H9 (cell line): Measurements from ENCODE around the gene LRP3. TPM values are rescaled to one million over a fixed set of nuclear protein-coding genes. Genes with fewer than 3 reads are reported as not detected.

Experiments used
- DNase-seq: peaks from one replicate; pipeline ENCODE4 v3.0.0-alpha.2; 2017
- H2AFZ ChIP-seq: one replicate; pipeline ENCODE4 v1.6.1; 2013; ENCODE audit warnings: mild to moderate bottlenecking, low read length, control low read depth, moderate library complexity
- H2AK5ac ChIP-seq: 2 replicates; pipeline ENCODE4 v1.6.1; 2013; ENCODE audit warnings: low read length, control low read depth, mixed read lengths; ENCODE audit not compliant: insufficient read length
- H2BK120ac ChIP-seq: one replicate; pipeline ENCODE4 v1.6.1; 2013; ENCODE audit warnings: low read depth, mild to moderate bottlenecking, low read length, control low read depth, inconsistent platforms; ENCODE audit not compliant: poor library complexity, severe bottlenecking
- H2BK12ac ChIP-seq: 2 replicates; pipeline ENCODE4 v1.6.1; 2013; ENCODE audit warnings: low read length, control low read depth, mixed read lengths, low read depth; ENCODE audit not compliant: insufficient read length
- H2BK15ac ChIP-seq: 2 replicates; pipeline ENCODE4 v1.6.1; 2013; ENCODE audit warnings: low read depth, low read length, control low read depth
- H2BK20ac ChIP-seq: one replicate; pipeline ENCODE4 v1.6.1; 2013; ENCODE audit warnings: low read depth, mild to moderate bottlenecking, low read length, control low read depth, inconsistent platforms; ENCODE audit not compliant: poor library complexity, severe bottlenecking
- H2BK5ac ChIP-seq: 2 replicates; pipeline ENCODE4 v1.6.1; 2013; ENCODE audit warnings: low read length, control low read depth, mixed read lengths; ENCODE audit not compliant: insufficient read length
- H3K14ac ChIP-seq: 2 replicates; pipeline ENCODE4 v1.6.1; 2013; ENCODE audit warnings: low read length, control low read depth; ENCODE audit not compliant: insufficient read depth
- H3K18ac ChIP-seq: 2 replicates; pipeline ENCODE4 v1.6.1; 2013; ENCODE audit warnings: low read depth, mild to moderate bottlenecking, mixed read lengths, low read length, control low read depth; ENCODE audit not compliant: insufficient read length
- H3K23ac ChIP-seq: 2 replicates; pipeline ENCODE4 v1.6.1; 2013; ENCODE audit warnings: low read length, control low read depth, mixed read lengths, low read depth; ENCODE audit not compliant: insufficient read length
- H3K23me2 ChIP-seq: 2 replicates; pipeline ENCODE4 v1.6.1; 2013; ENCODE audit warnings: low read depth, mild to moderate bottlenecking, mixed read lengths, low read length, control low read depth; ENCODE audit not compliant: insufficient read length, poor library complexity, severe bottlenecking
- H3K27ac ChIP-seq: 2 replicates; pipeline ENCODE4 v1.5.1; 2013; ENCODE audit warnings: low read length, control low read depth, mixed read lengths, low read depth; ENCODE audit not compliant: insufficient read length
- H3K27me3 ChIP-seq: 2 replicates; pipeline ENCODE4 v1.6.1; 2013; ENCODE audit warnings: low read length, control low read depth, inconsistent platforms; ENCODE audit not compliant: insufficient read depth
- H3K4ac ChIP-seq: 2 replicates; pipeline ENCODE4 v1.6.1; 2013; ENCODE audit warnings: low read depth, mild to moderate bottlenecking, control low read depth, inconsistent platforms, low read length, moderate library complexity
- H3K4me1 ChIP-seq: 2 replicates; pipeline ENCODE4 v1.6.1; 2013; ENCODE audit warnings: low read length, control low read depth, inconsistent platforms; ENCODE audit not compliant: insufficient read depth
- H3K4me2 ChIP-seq: 2 replicates; pipeline ENCODE4 v1.6.1; 2013; ENCODE audit warnings: low read length, control low read depth, mixed read lengths; ENCODE audit not compliant: insufficient read length, insufficient read depth
- H3K56ac ChIP-seq: 2 replicates; pipeline ENCODE4 v1.6.1; 2013; ENCODE audit warnings: low read depth, mild to moderate bottlenecking, mixed read lengths, low read length, control low read depth; ENCODE audit not compliant: insufficient read length
- H3K79me1 ChIP-seq: 2 replicates; pipeline ENCODE4 v1.6.1; 2013; ENCODE audit warnings: low read depth, mild to moderate bottlenecking, moderate library complexity, low read length, control low read depth, inconsistent platforms; ENCODE audit not compliant: insufficient read depth, poor library complexity, severe bottlenecking
- H3K79me2 ChIP-seq: 2 replicates; pipeline ENCODE4 v1.6.1; 2013; ENCODE audit warnings: low read length, control low read depth, inconsistent platforms; ENCODE audit not compliant: insufficient read depth
- H3K9ac ChIP-seq: 2 replicates; pipeline ENCODE4 v1.6.1; 2013; ENCODE audit warnings: low read length, control low read depth, mixed read lengths; ENCODE audit not compliant: insufficient read length; ENCODE audit errors: extremely low read depth
- H3K9me3 ChIP-seq: one replicate; pipeline ENCODE4 v1.6.1; 2013; ENCODE audit warnings: low read depth, low read length, inconsistent platforms; ENCODE audit not compliant: control insufficient read depth
- H3T11ph ChIP-seq: one replicate; pipeline ENCODE4 v1.6.1; 2013; ENCODE audit warnings: mild to moderate bottlenecking, low read length, control low read depth, inconsistent platforms
- H4K20me1 ChIP-seq: one replicate; pipeline ENCODE4 v1.6.1; 2013; ENCODE audit not compliant: control insufficient read depth, insufficient read length, insufficient read depth
- H4K5ac ChIP-seq: 2 replicates; pipeline ENCODE4 v1.6.1; 2013; ENCODE audit warnings: low read depth, mild to moderate bottlenecking, mixed read lengths, low read length, control low read depth; ENCODE audit not compliant: insufficient read length
- H4K8ac ChIP-seq: replicated peaks from 2 replicates; pipeline ENCODE4 v1.6.1; 2013; ENCODE audit warnings: low read length, control low read depth, mixed read lengths, low read depth; ENCODE audit not compliant: insufficient read length
- H4K91ac ChIP-seq: 2 replicates; pipeline ENCODE4 v1.6.1; 2013; ENCODE audit warnings: low read depth, mild to moderate bottlenecking, moderate library complexity, mixed read lengths, low read length, control low read depth; ENCODE audit not compliant: insufficient read length
- H3K27ac Mint-ChIP-seq, 3 experiments: 2 replicates in 2 of 3; 3 replicates in 1 of 3; pipeline ENCODE4 v1.8.0; 2020 to 2021; ENCODE audit warnings: mixed read lengths in 3 of 3, mild to moderate bottlenecking in 1 of 3, moderate library complexity in 1 of 3
- H3K27me3 Mint-ChIP-seq: 2 replicates; pipeline ENCODE4 v1.8.0; 2021; ENCODE audit warnings: low read depth, mild to moderate bottlenecking, moderate library complexity, mixed read lengths
- H3K36me3 Mint-ChIP-seq, 3 experiments: 2 replicates in 2 of 3; 3 replicates in 1 of 3; pipeline ENCODE4 v1.8.0; 2020 to 2021; ENCODE audit warnings: low read depth in 3 of 3, mixed read lengths in 3 of 3; ENCODE audit not compliant: insufficient read depth in 1 of 3
- H3K4me1 Mint-ChIP-seq, 2 experiments: 2 replicates each; pipeline ENCODE4 v1.8.0; 2020; ENCODE audit warnings: mixed read lengths in 2 of 2
- H3K4me3 Mint-ChIP-seq, 2 experiments: 2 replicates in 1 of 2; 3 replicates in 1 of 2; pipeline ENCODE4 v1.8.0; 2020 to 2021; ENCODE audit warnings: mild to moderate bottlenecking in 2 of 2, mixed read lengths in 2 of 2, moderate library complexity in 1 of 2
- H3K9me3 Mint-ChIP-seq, 2 experiments: 2 replicates in 1 of 2; 3 replicates in 1 of 2; pipeline ENCODE4 v1.8.0; 2020; ENCODE audit warnings: mild to moderate bottlenecking in 2 of 2, mixed read lengths in 2 of 2, moderate library complexity in 1 of 2
- WGBS: extraction: QIAGEN DNeasy Blood & Tissue Kit; methylation state at CpG from one replicate; pipeline ENCODE4 v1.1.7; 2013; ENCODE audit warnings: missing lambda C conversion rate, low lambda C conversion rate, mixed read lengths; ENCODE audit not compliant: insufficient read length; ENCODE audit errors: extremely low coverage; 5-methylcytosine and 5-hydroxymethylcytosine counted together
- total RNA-seq: library from RNA; stranded (reverse); gene quantifications from 2 replicates; pipeline ENCODE4 v1.2.1, GENCODE V29; 2021
- TF ChIP-seq, protein P1 (sequence below): fragments of 200-600 bp; sonication (generic); conservative IDR thresholded peaks from 3 replicates; pipeline ENCODE4 v1.8.0; 2021; ENCODE audit warnings: antibody characterized with exemption, mild to moderate bottlenecking

The LRP3 gene
- total RNA-seq, 1 experiment from 2014 or later = 29.2 TPM

DNA sequence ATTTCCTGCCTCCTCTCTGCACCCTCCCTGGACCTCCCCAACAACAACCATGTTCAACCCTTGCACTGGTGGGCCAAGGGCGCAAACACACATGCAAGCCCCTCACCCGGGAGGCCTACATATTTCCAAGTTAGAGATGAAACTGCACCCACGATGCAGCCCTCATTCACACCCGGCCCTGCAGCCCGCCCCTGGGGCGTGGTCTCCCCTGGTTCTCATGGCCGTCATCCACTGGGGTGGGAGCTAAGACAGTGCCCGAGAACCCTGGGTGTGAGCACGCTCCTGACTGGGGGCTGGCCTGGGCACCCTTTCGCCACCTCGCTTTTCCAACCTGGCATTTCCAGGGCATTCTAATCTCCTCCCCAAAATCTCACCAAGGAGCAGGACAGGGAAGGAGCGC lies 38.5 kb downstream of the LRP3 start:
- Histone ChIP-seq H2AK5ac (no peak overlapping the region), H4K20me1 (no peaks in the 10 kb centered on the region), H3K27me3 (no peaks in the 10 kb centered on the region), H3K4me1 (no peaks in the 10 kb centered on the region), H3K4me2 (no peak overlapping the region), H2BK12ac (no peak overlapping the region), H3K14ac (no peak overlapping the region), H2AFZ (no peak overlapping the region), H3K79me1 (no peaks in the 10 kb centered on the region), H3K9ac (no peak overlapping the region), H4K8ac (no peak overlapping the region), H2BK15ac (no peak overlapping the region), H3K18ac (no peak overlapping the region), H2BK5ac (no peak overlapping the region), H3K56ac (no peak overlapping the region), H3K23ac (no peak overlapping the region), H3K9me3 (no peaks in the 10 kb centered on the region), H4K5ac (no peak overlapping the region), H3T11ph (no peak overlapping the region), H2BK120ac (no peak overlapping the region), H3K4ac (no peak overlapping the region), H4K91ac (no peak overlapping the region), H2BK20ac (no peak overlapping the region), H3K27ac (no peak overlapping the region), H3K79me2 (no peaks in the 10 kb centered on the region), H3K23me2 (no peaks in the 10 kb centered on the region)
- TF ChIP-seq, protein P1, sequence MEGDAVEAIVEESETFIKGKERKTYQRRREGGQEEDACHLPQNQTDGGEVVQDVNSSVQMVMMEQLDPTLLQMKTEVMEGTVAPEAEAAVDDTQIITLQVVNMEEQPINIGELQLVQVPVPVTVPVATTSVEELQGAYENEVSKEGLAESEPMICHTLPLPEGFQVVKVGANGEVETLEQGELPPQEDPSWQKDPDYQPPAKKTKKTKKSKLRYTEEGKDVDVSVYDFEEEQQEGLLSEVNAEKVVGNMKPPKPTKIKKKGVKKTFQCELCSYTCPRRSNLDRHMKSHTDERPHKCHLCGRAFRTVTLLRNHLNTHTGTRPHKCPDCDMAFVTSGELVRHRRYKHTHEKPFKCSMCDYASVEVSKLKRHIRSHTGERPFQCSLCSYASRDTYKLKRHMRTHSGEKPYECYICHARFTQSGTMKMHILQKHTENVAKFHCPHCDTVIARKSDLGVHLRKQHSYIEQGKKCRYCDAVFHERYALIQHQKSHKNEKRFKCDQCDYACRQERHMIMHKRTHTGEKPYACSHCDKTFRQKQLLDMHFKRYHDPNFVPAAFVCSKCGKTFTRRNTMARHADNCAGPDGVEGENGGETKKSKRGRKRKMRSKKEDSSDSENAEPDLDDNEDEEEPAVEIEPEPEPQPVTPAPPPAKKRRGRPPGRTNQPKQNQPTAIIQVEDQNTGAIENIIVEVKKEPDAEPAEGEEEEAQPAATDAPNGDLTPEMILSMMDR = no peak
- H3K36me3 Mint-ChIP-seq = peaks cover 3 to 11% (median 3%) of the 10 kb centered on the region in 3 experiments; a peak in 5 of 7 replicates
- no peak overlapping the region for H3K27ac Mint-ChIP-seq
- H3K4me3 Mint-ChIP-seq = no peak overlapping the region
- DNase-seq = no peak
- no CpG with 5 or more reads among the region's 12 CpGs for WGBS
- H3K9me3 Mint-ChIP-seq = peaks cover 13 to 17% of the 10 kb centered on the region in 2 experiments
- H3K27me3 Mint-ChIP-seq = peaks cover 36% of the 10 kb centered on the region
- 0 out of 4 replicates have a peak, but pooled peaks cover 0 to 3% of the 10 kb centered on the region in 2 experiments for H3K4me1 Mint-ChIP-seq
